Loucy (cell line): ENCODE measurements around the gene SCGB3A2.

Experiments used
- CTCF ChIP-seq: fragments of 200-600 bp; sonication (generic); conservative IDR thresholded peaks from 2 replicates; pipeline ENCODE4 v1.5.1; 2014; ENCODE audit warnings: mild to moderate bottlenecking, antibody characterized with exemption, low read length
- EZH2phosphoT487 ChIP-seq: fragments of 200-600 bp; IDR thresholded peaks from 2 replicates; pipeline ENCODE4 v1.6.1; 2018; ENCODE audit warnings: antibody characterized with exemption, mild to moderate bottlenecking, moderate library complexity, borderline replicate concordance

- TF ChIP-seq CTCF (no peak), EZH2phosphoT487 (no peak)
Measured at GRCh38 chr5:147912011-147912410, 33.5 kb downstream of the SCGB3A2 start.
